ES-I3 (cell line): ENCODE measurements around the gene KERA.

ENCODE experiments used
- H3K36me3 ChIP-seq: 2 replicates; pipeline ENCODE4 v1.6.1; 2013; ENCODE audit warnings: mild to moderate bottlenecking, low read length, control low read depth, moderate library complexity; ENCODE audit not compliant: insufficient read depth
- H3K4me1 ChIP-seq: 2 replicates; pipeline ENCODE4 v1.6.1; 2013; ENCODE audit warnings: mild to moderate bottlenecking, control low read depth, low read length; ENCODE audit not compliant: insufficient read depth
- H3K9ac ChIP-seq: 2 replicates; pipeline ENCODE4 v1.6.1; 2013; ENCODE audit warnings: low read depth, mild to moderate bottlenecking, low read length, moderate library complexity
- H3K9me3 ChIP-seq: 2 replicates; pipeline ENCODE4 v1.6.1; 2013; ENCODE audit warnings: mild to moderate bottlenecking, low read length, moderate library complexity; ENCODE audit not compliant: control insufficient read depth, insufficient read depth

KERA gene

GRCh38 chr12:91009319-91009950 is 48.4 kb downstream of the KERA start:
- no peaks in the 10 kb centered on the region for H3K9me3 ChIP-seq
- H3K4me1 ChIP-seq, result no peaks in the 10 kb centered on the region
- H3K9ac ChIP-seq, result no peak overlapping the region
- H3K36me3 ChIP-seq, result no peaks in the 10 kb centered on the region

GRCh38 chr12:91007531-91008290 is 50.1 kb downstream of the KERA start:
- Histone ChIP-seq H3K4me1 (no peaks in the 10 kb centered on the region), H3K9ac (no peak overlapping the region), H3K9me3 (no peaks in the 10 kb centered on the region), H3K36me3 (no peaks in the 10 kb centered on the region)

- Histone ChIP-seq H3K9ac (no peak within 1 kb of the TSS), H3K9me3 (no peaks in the 10 kb centered on the region), H3K4me1 (no peaks in the 10 kb centered on the region), H3K36me3 (no peaks in the 10 kb centered on the region)
Observed at GRCh38 chr12:91004872-91005271, 53.0 kb downstream of the KERA start, which contains the start of gene EPYC. Gene EPYC (minus strand): TSS chr12:91004972. CDS start chr12:91002565, 2,407 bp downstream.

GRCh38 chr12:91003737-91004136 is 54.1 kb downstream of the KERA start:
- Histone ChIP-seq H3K9me3 (no peaks in the 10 kb centered on the region), H3K4me1 (no peaks in the 10 kb centered on the region)

GRCh38 chr12:91001306-91001705 is 56.5 kb downstream of the KERA start:
- Histone ChIP-seq H3K4me1 (no peaks in the 10 kb centered on the region), H3K9ac (no peak overlapping the region), H3K9me3 (no peaks in the 10 kb centered on the region)

More at GRCh38 chr12:91003737-91004136, 54.1 kb downstream of the KERA start:
- Histone ChIP-seq H3K36me3 (no peaks in the 10 kb centered on the region), H3K9ac (no peak overlapping the region)

More at GRCh38 chr12:91001306-91001705, 56.5 kb downstream of the KERA start:
- no peaks in the 10 kb centered on the region for H3K36me3 ChIP-seq
